ACC112 (cell line): Measurements from ENCODE around the gene C22orf31.

Source experiments
- H2AFZ ChIP-seq: fragments of 200-600 bp; sonication (generic); one replicate; pipeline ENCODE4 v1.6.0; 2017; ENCODE audit warnings: antibody characterized with exemption, low read length; ENCODE audit not compliant: unreplicated experiment
- H3K27ac ChIP-seq: fragments of 200-600 bp; sonication (generic); 2 replicates; pipeline ENCODE4 v1.5.1; 2014; ENCODE audit warnings: low read depth, mild to moderate bottlenecking, antibody characterized with exemption, low read length, moderate library complexity
- H3K27me3 ChIP-seq: fragments of 200-600 bp; sonication (generic); 2 replicates; pipeline ENCODE4 v1.6.1; 2014; ENCODE audit warnings: mild to moderate bottlenecking, antibody characterized with exemption, low read length, moderate library complexity, mixed read lengths; ENCODE audit not compliant: insufficient read depth
- H3K36me3 ChIP-seq: fragments of 200-600 bp; sonication (generic); 2 replicates; pipeline ENCODE4 v1.6.1; 2016; ENCODE audit warnings: mild to moderate bottlenecking, antibody characterized with exemption, low read length, moderate library complexity, mixed read lengths; ENCODE audit not compliant: insufficient read depth
- H3K4me1 ChIP-seq: fragments of 200-600 bp; sonication (generic); one replicate; pipeline ENCODE4 v1.6.1; 2016; ENCODE audit warnings: low read length, mixed read lengths; ENCODE audit not compliant: insufficient read depth, unreplicated experiment, control insufficient read depth
- H3K4me3 ChIP-seq: fragments of 200-600 bp; sonication (generic); 2 replicates; pipeline ENCODE4 v1.5.1; 2014; ENCODE audit warnings: mild to moderate bottlenecking, low read depth, low read length
- H3K79me2 ChIP-seq: fragments of 200-600 bp; sonication (generic); one replicate; pipeline ENCODE4 v1.6.0; 2016; ENCODE audit warnings: low read length; ENCODE audit not compliant: control insufficient read depth, unreplicated experiment, insufficient read depth

The C22orf31 gene

DNA sequence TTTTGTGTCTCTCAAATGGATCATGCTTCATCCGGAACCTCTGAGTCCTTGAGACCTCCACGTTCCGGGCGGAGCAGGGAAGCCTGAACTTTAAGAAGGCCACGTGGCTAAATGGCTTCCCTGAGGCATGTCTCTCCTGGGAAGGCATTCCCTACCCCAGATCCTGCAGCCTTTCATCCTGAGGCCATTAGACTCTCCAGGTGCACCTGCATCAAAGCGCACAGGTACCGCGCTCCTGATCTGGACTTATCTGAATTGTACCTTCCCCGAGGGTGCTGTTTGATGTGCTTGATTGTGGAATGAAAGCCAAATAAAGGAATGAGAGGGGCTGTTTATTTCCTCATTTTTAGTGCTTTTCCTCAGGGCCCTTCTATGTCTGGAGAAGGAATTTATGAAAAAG lies 22.5 kb downstream of the C22orf31 start:
- Histone ChIP-seq H3K79me2 (peaks cover 2% of the 10 kb centered on the region), H2AFZ (no peak overlapping the region), H3K4me3 (no peak overlapping the region), H3K27ac (no peak overlapping the region), H3K36me3 (no peaks in the 10 kb centered on the region), H3K4me1 (peaks cover 25% of the 10 kb centered on the region), H3K27me3 (no peaks in the 10 kb centered on the region)

DNA sequence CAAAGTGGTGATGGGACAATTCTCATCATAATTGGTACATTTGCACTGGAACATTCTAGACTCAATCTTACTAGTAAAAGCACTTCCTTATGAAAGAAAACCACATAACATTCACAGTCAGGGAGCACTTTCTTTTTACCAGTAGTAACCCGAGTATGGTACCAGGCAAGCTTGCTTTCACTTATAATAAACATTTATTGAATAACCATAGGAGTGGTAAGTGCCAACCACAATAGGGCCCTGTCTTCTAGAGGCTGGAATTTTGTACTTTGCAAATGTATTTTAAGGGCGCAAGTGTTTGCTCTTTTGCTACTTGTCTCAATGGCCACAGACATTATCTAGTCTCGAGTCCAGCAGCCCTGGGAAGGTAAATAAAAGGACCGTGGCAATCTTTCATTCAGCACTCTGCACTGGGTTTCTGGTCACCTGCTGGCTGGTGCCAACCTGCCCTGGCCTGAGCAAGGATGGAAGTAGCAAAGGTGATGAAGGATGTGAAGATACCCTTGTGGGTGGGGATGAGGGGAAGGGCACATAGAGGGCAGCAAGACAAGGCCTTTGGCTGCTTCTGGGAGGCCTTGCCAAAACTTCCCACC lies 24.2 kb downstream of the C22orf31 start:
- Histone ChIP-seq H2AFZ (no peak overlapping the region), H3K27ac (no peak overlapping the region), H3K36me3 (no peaks in the 10 kb centered on the region), H3K4me3 (no peak overlapping the region), H3K4me1 (peaks cover 19% of the 10 kb centered on the region), H3K27me3 (no peaks in the 10 kb centered on the region), H3K79me2 (peaks cover 3% of the 10 kb centered on the region)

DNA sequence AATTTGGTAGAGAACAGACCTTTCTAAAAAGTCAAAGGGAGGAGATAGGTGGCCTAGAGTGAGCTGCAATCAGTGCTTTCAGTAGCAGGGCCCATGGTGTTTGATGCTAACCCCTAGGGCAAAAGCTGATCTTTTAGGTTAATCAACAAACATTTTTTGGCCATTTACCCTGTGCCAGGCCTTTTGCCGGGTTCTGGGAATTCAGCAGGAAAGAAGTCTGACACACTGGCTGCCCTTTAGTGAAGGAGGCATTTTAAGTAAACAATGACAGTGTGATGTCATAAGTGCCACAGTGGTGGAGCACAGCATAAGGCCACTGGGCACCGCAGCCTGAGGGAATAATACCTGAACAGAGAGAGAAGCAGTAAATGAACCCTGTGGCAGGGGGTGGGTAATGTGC lies 29.0 kb downstream of the C22orf31 start:
- no peak overlapping the region for H3K4me3 ChIP-seq
- peaks cover 3% of the 10 kb centered on the region for H3K79me2 ChIP-seq
- no peaks in the 10 kb centered on the region for H3K27me3 ChIP-seq
- H3K4me1 ChIP-seq, result peaks cover 22% of the 10 kb centered on the region
- no peaks in the 10 kb centered on the region for H3K36me3 ChIP-seq
- H3K27ac ChIP-seq, result peak overlapping the region; percentile 95
- no peak overlapping the region for H2AFZ ChIP-seq

DNA sequence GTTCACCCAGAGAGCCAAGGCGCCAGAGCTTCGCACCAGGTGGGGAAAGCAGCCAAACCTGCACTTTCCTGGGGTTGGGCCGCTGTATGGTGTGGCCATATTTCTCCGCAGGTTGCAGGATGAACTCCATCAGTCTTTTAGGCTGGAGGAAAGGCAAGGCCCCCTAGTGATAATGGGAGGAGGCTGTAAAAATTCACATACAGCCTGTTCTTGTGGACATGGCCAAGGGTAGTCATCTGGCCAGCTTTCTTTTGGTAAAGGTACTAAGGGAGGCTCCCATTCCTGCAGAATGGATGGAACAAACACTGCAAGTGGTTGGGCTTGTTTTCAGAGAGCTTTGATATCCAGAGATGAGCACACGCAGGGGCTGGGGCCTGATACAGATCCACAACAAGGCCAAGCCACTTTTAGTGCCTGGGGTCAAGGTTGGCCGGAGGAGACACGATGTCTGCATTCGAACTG lies 29.6 kb downstream of the C22orf31 start:
- H3K36me3 ChIP-seq, result no peaks in the 10 kb centered on the region
- H3K27ac ChIP-seq, result peak overlapping the region; percentile 95
- H2AFZ ChIP-seq, result no peak overlapping the region
- H3K79me2 ChIP-seq, result peaks cover 3% of the 10 kb centered on the region
- H3K4me1 ChIP-seq, result peaks cover 22% of the 10 kb centered on the region
- no peaks in the 10 kb centered on the region for H3K27me3 ChIP-seq
- H3K4me3 ChIP-seq, result peak overlapping the region; percentile 46

DNA sequence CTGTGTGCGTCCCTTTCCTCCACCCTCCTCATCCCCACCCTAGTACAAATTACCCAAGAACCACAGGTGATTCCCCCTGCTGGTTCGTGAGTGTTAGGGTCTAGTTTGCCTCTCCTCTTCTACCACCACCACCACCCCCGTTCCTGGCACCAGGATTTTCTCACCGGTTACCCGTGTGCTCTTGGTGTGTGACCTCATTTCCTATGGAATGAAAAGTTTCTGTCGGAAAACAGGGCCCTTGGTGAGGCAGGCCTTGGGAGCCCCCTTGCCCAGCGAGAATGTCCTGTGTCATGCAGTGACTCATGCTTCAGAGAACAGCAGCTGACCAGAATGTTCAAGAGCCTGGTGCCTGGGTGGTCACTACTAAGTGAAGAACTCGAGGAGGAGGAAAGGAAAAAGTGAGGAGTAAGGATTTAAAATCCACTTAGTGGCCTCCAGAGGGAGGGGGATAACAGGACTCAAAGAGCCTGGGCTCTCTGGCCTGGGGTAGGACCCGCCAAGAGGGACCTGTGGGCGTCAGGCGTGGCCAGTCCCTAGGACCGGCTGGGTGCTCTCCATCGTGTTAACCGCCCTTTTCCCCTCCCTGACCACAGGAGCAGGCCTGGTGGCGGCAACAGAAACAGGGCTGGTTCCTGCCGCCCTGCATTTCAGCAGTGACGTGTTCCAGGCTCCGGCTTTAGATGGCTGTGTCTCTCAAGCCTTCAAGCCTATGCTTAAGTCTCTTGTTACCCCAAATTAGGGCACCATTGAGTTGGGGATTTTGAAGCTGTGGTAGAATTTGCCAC lies 30.2 kb downstream of the C22orf31 start:
- Histone ChIP-seq H3K4me1 (peaks cover 22% of the 10 kb centered on the region), H3K79me2 (peaks cover 3% of the 10 kb centered on the region), H3K27ac (peak overlapping the region; percentile 95), H3K36me3 (no peaks in the 10 kb centered on the region), H3K4me3 (peak overlapping the region; percentile 62), H2AFZ (peak overlapping the region; percentile 32), H3K27me3 (no peaks in the 10 kb centered on the region)

DNA sequence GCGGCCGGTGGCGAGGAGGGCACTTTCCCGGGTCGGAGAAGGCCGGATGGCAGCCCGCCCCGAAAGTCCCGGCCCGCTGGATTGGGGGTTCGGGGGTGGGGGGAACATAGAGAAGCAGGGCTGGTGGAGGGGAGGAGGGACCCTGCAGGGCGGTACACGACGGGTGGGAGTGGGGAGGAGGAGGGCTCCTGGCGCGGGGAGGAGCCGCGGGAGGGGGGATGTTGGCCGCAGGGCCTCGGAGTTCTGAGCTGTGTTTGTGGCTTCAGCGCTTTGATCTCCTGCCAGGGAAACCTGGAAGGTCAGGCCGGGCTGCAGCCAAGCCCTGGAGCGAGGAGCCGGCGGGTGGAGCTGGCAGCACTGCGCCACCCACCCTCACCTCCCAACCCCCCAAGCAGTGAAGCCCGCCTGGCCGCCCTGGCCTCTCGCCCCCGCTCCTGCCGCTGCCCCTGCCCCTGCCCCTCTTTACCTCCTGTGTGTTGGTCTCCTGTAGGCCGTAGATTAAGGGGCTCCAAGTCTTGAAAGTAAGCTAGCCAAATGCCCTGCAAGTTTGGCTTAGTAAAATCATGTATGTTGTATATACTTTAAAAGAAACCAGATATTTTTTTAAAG lies 30.9 kb downstream of the C22orf31 start:
- peak overlapping the region; percentile 95 for H3K27ac ChIP-seq
- no peaks in the 10 kb centered on the region for H3K36me3 ChIP-seq
- H2AFZ ChIP-seq, result peak overlapping the region; percentile 60
- no peaks in the 10 kb centered on the region for H3K27me3 ChIP-seq
- peaks cover 22% of the 10 kb centered on the region for H3K4me1 ChIP-seq
- peak overlapping the region; percentile 62 for H3K4me3 ChIP-seq
- H3K79me2 ChIP-seq, result peaks cover 3% of the 10 kb centered on the region

DNA sequence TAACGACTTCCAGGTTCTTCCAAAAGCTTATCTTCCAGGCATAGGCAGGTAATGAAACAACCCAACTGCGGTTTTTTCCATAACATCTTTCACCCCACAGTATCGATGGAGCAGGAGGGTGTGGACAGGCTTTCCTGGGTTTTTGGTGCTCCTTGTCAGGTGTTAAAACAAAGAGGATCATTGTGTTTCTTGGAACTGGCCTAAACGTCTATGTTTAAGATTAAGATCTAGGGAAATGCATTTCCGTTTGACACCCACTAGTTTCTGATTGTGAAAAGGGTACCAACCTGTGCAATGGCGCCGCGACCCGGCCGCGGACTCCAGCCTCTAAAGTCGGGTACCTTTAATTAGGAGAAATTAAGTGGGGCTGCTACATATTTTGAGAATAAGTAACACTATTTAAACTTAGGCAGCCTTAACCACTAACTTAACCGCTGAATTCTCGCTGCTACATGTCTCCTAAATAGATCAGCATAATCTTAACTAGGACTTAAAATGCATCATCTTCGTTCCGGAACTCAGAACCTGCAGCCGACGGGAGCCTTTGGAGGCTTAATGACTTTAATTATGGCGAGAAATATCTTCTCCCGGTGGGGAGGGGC lies 31.5 kb downstream of the C22orf31 start:
- Histone ChIP-seq H2AFZ (peak overlapping the region; percentile 60), H3K4me1 (peaks cover 22% of the 10 kb centered on the region), H3K79me2 (peaks cover 3% of the 10 kb centered on the region), H3K4me3 (peak overlapping the region; percentile 62; the same call in 1 of the 2 replicates), H3K36me3 (no peaks in the 10 kb centered on the region), H3K27me3 (no peaks in the 10 kb centered on the region), H3K27ac (0 out of 2 replicates have a peak overlapping the region, but pooled peaks have one; percentile 95)

DNA sequence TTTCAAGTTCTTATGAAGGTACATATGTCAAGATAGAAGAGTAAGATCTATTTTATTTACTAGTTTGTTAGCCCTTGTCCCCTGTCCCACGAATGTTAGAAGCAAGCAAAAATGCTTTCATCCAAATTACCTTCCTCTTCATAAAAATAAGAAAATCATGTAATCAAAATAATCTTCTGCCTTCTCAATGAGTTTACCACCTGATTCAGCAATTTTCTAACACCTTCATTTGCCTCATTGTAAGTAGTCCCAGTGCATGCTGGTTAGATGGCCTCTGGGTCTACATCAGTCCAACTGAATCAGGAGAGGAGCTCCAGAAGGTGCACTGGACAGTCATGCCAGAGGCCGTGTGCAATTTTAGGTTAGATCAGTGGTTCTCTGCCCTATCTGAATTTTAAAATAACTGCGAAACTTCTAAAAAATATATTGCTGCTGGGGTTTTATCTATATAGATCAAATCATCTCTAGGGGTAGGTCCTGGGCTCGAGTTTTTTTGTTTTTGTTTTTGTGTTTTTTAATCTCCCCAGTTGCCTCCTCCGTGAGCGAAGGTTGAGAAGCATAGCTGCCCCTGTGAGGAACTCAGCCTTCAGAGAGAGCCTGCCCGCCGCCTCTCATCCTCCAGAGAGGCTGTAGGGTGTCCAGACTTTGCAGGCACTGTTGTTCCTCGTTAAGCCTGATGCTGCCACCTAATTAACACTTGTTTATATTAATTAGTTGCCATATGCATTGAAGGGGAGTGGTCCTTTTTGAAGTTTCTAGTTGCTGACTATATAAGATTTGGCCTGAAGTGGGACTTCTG lies 32.2 kb downstream of the C22orf31 start:
- peaks cover 22% of the 10 kb centered on the region for H3K4me1 ChIP-seq
- no peak overlapping the region for H2AFZ ChIP-seq
- no peaks in the 10 kb centered on the region for H3K36me3 ChIP-seq
- H3K27ac ChIP-seq, result no peak overlapping the region
- H3K27me3 ChIP-seq, result no peaks in the 10 kb centered on the region
- no peak overlapping the region for H3K4me3 ChIP-seq
- H3K79me2 ChIP-seq, result peaks cover 3% of the 10 kb centered on the region

DNA sequence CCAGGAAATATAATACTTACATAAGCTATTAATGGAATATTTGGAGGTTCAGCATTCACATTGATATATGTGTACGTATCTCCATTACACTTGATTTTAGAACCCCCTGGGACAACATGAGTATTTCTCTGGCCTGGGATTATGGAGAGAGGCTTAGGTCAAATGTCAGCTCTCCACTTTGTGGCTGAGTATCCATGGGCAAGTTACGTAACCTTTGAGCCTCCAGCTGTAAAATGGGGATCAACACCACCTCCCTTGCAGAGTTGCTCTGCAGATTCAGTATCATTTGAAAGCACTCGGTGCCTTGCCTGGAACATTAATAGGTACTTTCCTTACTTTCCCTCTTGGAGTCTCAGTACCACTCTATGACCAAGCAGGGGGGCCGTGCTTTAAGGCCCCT lies 33.2 kb downstream of the C22orf31 start:
- Histone ChIP-seq H3K36me3 (no peaks in the 10 kb centered on the region), H3K27ac (no peak overlapping the region), H3K4me1 (peaks cover 22% of the 10 kb centered on the region), H3K4me3 (no peak overlapping the region), H2AFZ (no peak overlapping the region), H3K27me3 (no peaks in the 10 kb centered on the region), H3K79me2 (no peaks in the 10 kb centered on the region)

DNA sequence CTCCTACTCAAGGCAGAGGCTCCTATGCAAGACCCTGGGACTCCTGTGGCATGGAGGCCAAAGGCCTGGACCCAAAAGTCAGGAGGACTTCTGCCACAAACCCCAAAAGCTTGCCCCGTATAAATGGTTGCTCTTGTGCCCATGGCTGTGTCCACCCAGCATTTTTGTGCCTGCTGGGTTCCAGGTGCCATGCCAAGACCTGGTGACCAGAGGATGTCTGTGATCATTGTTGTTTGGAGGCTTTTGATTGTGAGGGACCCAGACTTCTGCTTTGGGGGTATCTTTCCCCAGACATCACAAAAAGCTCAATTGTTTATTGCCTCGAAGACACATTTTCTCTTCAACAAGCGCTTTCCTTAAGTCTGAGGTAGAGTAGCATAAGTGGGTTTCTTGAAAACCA lies 35.1 kb downstream of the C22orf31 start:
- H3K27me3 ChIP-seq, result no peaks in the 10 kb centered on the region
- H3K36me3 ChIP-seq, result no peaks in the 10 kb centered on the region
- no peak overlapping the region for H2AFZ ChIP-seq
- H3K27ac ChIP-seq, result no peak overlapping the region
- no peak overlapping the region for H3K4me3 ChIP-seq
- peaks cover 9% of the 10 kb centered on the region for H3K4me1 ChIP-seq
- no peaks in the 10 kb centered on the region for H3K79me2 ChIP-seq
